IMR-90 (cell line): ENCODE results near the gene ARID4A.

Experiments used
- BHLHE40 ChIP-seq: fragments of 150-350 bp; IDR thresholded peaks from 2 replicates; pipeline ENCODE4 v1.6.1; 2016; ENCODE audit warnings: mild to moderate bottlenecking, low read depth, low read length
- CEBPB ChIP-seq: IDR thresholded peaks from 2 replicates; pipeline ENCODE4 v1.6.1; 2012; ENCODE audit warnings: low read depth, low read length, improper control_type of control experiment
- CHD1 ChIP-seq: IDR thresholded peaks from 2 replicates; pipeline ENCODE4 v1.6.1; 2012; ENCODE audit warnings: low read depth, low read length, improper control_type of control experiment
- CTCF ChIP-seq: conservative IDR thresholded peaks from 2 replicates; pipeline ENCODE4 v1.5.1; 2012; ENCODE audit warnings: mild to moderate bottlenecking, low read depth, low read length, improper control_type of control experiment
- FOS ChIP-seq: fragments of 150-350 bp; IDR thresholded peaks from 2 replicates; pipeline ENCODE4 v1.6.1; 2016; ENCODE audit warnings: low read depth, low read length
- MAFK ChIP-seq: IDR thresholded peaks from 2 replicates; pipeline ENCODE4 v1.6.1; 2012; ENCODE audit warnings: low read depth, low read length, improper control_type of control experiment
- MXI1 ChIP-seq: IDR thresholded peaks from 2 replicates; pipeline ENCODE4 v1.6.1; 2012; ENCODE audit warnings: low read depth, mild to moderate bottlenecking, low read length, moderate library complexity, borderline replicate concordance
- NFE2L2 ChIP-seq: fragments of 150-350 bp; IDR thresholded peaks from 2 replicates; pipeline ENCODE4 v1.6.1; 2016; ENCODE audit warnings: low read depth, mild to moderate bottlenecking, low read length
- POLR2A ChIP-seq: IDR thresholded peaks from 2 replicates; pipeline ENCODE4 v1.6.1; 2012; ENCODE audit warnings: mild to moderate bottlenecking, low read depth, low read length
- RAD21 ChIP-seq: IDR thresholded peaks from 2 replicates; pipeline ENCODE4 v1.6.1; 2012; ENCODE audit warnings: low read length, improper control_type of control experiment
- RCOR1 ChIP-seq: IDR thresholded peaks from 2 replicates; pipeline ENCODE4 v1.6.1; 2012; ENCODE audit warnings: mild to moderate bottlenecking, low read length, improper control_type of control experiment; ENCODE audit not compliant: insufficient replicate concordance
- RFX5 ChIP-seq: IDR thresholded peaks from 2 replicates; pipeline ENCODE4 v1.8.0; 2012; ENCODE audit warnings: low read depth, mild to moderate bottlenecking, low read length, moderate library complexity
- SMC3 ChIP-seq: fragments of 150-350 bp; IDR thresholded peaks from 2 replicates; pipeline ENCODE4 v1.6.1; 2016; ENCODE audit warnings: low read depth, mild to moderate bottlenecking, antibody characterized with exemption, low read length, moderate library complexity
- USF2 ChIP-seq: fragments of 150-350 bp; IDR thresholded peaks from 2 replicates; pipeline ENCODE4 v1.6.1; 2017; ENCODE audit warnings: mild to moderate bottlenecking, antibody characterized with exemption, low read length, low read depth

GRCh38 chr14:58353516-58354299 lies 55.4 kb downstream of the ARID4A start:
- TF ChIP-seq USF2: no peak
- TF ChIP-seq CTCF: no peak
- no peak for TF ChIP-seq MXI1
- no peak for TF ChIP-seq POLR2A
- no peak for TF ChIP-seq SMC3
- no peak for TF ChIP-seq BHLHE40
- TF ChIP-seq MAFK: no peak
- TF ChIP-seq CHD1: no peak
- TF ChIP-seq RFX5: no peak
- TF ChIP-seq CEBPB: no peak
- no peak for TF ChIP-seq FOS
- TF ChIP-seq RCOR1: no peak
- no peak for TF ChIP-seq RAD21
- no peak for TF ChIP-seq NFE2L2
